ENCODE data around the gene MYO3B. TPM values are rescaled to one million over a fixed set of nuclear protein-coding genes. Genes with fewer than 3 reads are reported as not detected.

MYO3B gene
- polyA plus RNA-seq, 1 experiment = 0.10 TPM

DNA sequence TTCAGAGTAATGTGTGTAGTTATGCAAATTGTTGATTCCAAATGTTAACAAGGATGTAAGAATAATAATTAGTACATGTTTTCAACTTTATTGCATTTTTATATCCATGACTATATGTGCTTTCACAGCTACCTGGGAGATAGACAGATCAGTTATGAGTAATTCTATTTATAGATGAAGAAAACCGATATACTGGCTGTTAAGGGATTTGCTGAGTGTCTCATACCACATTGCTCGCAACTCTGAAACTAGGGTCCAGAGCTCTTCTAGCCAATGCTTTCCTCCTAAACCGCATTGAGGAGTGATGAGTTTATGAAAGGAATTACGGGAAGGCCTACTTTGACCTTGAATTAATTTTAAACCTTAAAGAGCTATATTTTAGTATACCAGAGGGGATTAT, 202.3 kb downstream of the MYO3B start:
- TF ChIP-seq CTCF (IDR thresholded peaks at IDR 0.05; ENCODE audit: low read depth, low read length) = no peak
- no peak overlapping the region for H3K27ac ChIP-seq (ENCODE audit: low read depth, low read length)
- POLR2A ChIA-PET = no interaction called here
- CTCF ChIA-PET = interaction anchor here (0.6 to 3.1 kb wide), 6 partner anchors 10 to 436 kb away, joined by 3 to 19 read pairs (median 4); partner anchors contain the start of gene GAD1
- H3K4me3 ChIP-seq (ENCODE audit: low read depth, low read length) = no peak overlapping the region
- no peaks in the 10 kb centered on the region for H3K9me3 ChIP-seq (ENCODE audit: control insufficient read depth, insufficient read depth, low read length)
- no peak for DNase-seq (ENCODE audit: low read depth, low spot score)
- no peaks in the 10 kb centered on the region for H3K27me3 ChIP-seq (ENCODE audit: control insufficient read depth, insufficient read depth, low read length)

- Histone ChIP-seq H3K27ac (ENCODE audit: low read depth, low read length) (no peak overlapping the region), H3K4me3 (ENCODE audit: low read depth, low read length) (no peak overlapping the region), H3K9me3 (ENCODE audit: control insufficient read depth, insufficient read depth, low read length) (no peaks in the 10 kb centered on the region), H3K27me3 (ENCODE audit: control insufficient read depth, insufficient read depth, low read length) (no peaks in the 10 kb centered on the region)
- DNase-seq (ENCODE audit: low read depth, low spot score) = no peak
- ChIA-PET POLR2A (no interaction called here), CTCF (interaction anchor here (0.9 to 3.0 kb wide), 3 partner anchors 27 to 431 kb away, joined by 3 to 12 read pairs (median 4); no protein-coding TSS in a partner anchor)
- no peak for TF ChIP-seq CTCF (IDR thresholded peaks at IDR 0.05; ENCODE audit: low read depth, low read length)
These were observed 203.7 kb downstream of the MYO3B start for GRCh38 chr2:170381678-170382077.

DNA sequence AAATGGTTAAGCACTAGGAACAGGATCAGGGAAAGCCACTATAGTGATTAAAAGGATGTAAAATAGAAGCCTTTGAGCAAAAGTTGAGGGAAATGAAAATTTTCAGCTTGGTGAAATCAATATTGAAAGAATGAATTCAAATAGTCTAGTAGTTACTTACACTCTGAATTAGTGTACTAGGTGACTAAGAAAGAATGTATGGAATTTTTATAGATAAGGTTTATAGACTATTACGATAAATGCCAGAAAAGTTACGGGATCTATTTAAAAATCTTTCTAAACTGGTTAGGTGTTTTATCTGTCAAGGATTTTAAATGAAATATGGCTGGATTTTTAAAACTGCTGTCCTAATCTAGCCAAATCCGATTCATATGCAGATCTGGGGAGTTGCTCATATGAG, 208.6 kb downstream of the MYO3B start:
- Histone ChIP-seq H3K4me3 (ENCODE audit: low read depth, low read length) (no peak overlapping the region), H3K27ac (ENCODE audit: low read depth, low read length) (no peak overlapping the region), H3K9me3 (ENCODE audit: control insufficient read depth, insufficient read depth, low read length) (no peaks in the 10 kb centered on the region), H3K27me3 (ENCODE audit: control insufficient read depth, insufficient read depth, low read length) (no peaks in the 10 kb centered on the region)
- DNase-seq (ENCODE audit: low read depth, low spot score) = no peak
- CTCF ChIA-PET = no interaction called here
- POLR2A ChIA-PET = no interaction called here
- TF ChIP-seq CTCF (IDR thresholded peaks at IDR 0.05; ENCODE audit: low read depth, low read length) = no peak

GRCh38 chr2:170391018-170391417, 213.1 kb downstream of the MYO3B start:
- Histone ChIP-seq H3K27ac (ENCODE audit: low read depth, low read length) (no peak overlapping the region), H3K9me3 (ENCODE audit: control insufficient read depth, insufficient read depth, low read length) (no peaks in the 10 kb centered on the region), H3K27me3 (ENCODE audit: control insufficient read depth, insufficient read depth, low read length) (no peaks in the 10 kb centered on the region), H3K4me3 (ENCODE audit: low read depth, low read length) (no peak overlapping the region)
- CTCF ChIA-PET = interaction anchor here (0.5 to 0.9 kb wide), 2 partner anchors 17 to 425 kb away, joined by 3 read pairs; no protein-coding TSS in a partner anchor
- TF ChIP-seq CTCF (IDR thresholded peaks at IDR 0.05; ENCODE audit: low read depth, low read length) = no peak
- DNase-seq (ENCODE audit: low read depth, low spot score) = no peak
- POLR2A ChIA-PET = no interaction called here

DNA sequence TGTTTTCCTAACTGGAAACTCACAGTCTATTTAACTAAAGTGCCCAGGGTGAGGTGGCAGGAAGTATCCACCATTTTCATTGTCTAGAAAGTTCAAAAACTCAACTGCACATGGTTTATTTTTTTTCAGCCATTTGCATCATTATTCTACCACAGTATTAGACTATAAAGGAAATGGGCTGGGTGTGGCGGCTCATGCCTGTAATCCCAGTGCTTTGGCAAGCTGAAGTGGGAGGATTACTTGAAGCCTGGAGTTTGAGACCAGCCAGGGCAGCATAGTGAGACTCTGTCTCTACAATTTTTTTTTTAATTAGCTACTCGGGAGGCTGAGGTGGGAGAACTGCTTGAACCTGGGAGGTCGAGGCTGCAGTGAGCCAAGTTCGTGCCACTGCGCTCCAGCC, 213.8 kb downstream of the MYO3B start:
- Histone ChIP-seq H3K27ac (ENCODE audit: low read depth, low read length) (no peak overlapping the region), H3K9me3 (ENCODE audit: control insufficient read depth, insufficient read depth, low read length) (no peaks in the 10 kb centered on the region), H3K4me3 (ENCODE audit: low read depth, low read length) (no peak overlapping the region), H3K27me3 (ENCODE audit: control insufficient read depth, insufficient read depth, low read length) (no peaks in the 10 kb centered on the region)
- ChIA-PET POLR2A (no interaction called here), CTCF (interaction anchor here (0.6 to 1.0 kb wide), 3 partner anchors 22 to 424 kb away, joined by 3 to 4 read pairs (median 3); no protein-coding TSS in a partner anchor)
- TF ChIP-seq CTCF (IDR thresholded peaks at IDR 0.05; ENCODE audit: low read depth, low read length) = no peak
- DNase-seq (ENCODE audit: low read depth, low spot score) = no peak
